HG02763 (cell line): ENCODE measurements around the gene TRIM43B.
"Not testable (repeated sequence)": the region's sequence is repeated elsewhere in the genome, so short reads cannot be mapped to it uniquely, and the experiment has no call there.

ENCODE experiments used
- ATAC-seq: cut with Tn5 transposase; IDR thresholded peaks from one replicate; pipeline ENCODE4 v1.9.1; 2021; ENCODE audit warnings: mild to moderate bottlenecking, moderate library complexity; ENCODE audit not compliant: unreplicated experiment

Gene TRIM43B

DNA sequence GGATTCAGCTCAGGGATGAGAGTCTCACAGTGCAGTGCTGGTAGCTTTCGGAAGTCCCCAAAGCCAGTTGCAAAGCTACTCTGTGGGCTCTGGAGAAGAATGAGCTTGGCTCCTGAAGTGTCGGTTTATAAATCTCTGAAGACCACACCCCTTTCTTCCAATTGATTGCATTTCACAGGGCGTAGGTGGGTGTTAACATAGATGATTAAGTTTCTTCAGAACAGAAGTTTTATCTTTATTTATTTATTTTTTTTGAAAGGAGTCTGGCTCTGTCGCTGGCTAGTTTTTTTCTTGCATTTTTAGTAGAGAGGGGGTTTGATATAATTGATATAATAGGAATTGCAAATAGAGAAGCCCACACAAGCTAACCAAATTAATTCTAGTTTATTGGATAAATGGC, at the start of gene TRIM43B:
Gene TRIM43B, minus strand, starts transcription at position 101 of the 400 bp plus-strand sequence. CDS start 2,040 bp downstream, outside the sequence.
- not testable (repeated sequence) for ATAC-seq

DNA sequence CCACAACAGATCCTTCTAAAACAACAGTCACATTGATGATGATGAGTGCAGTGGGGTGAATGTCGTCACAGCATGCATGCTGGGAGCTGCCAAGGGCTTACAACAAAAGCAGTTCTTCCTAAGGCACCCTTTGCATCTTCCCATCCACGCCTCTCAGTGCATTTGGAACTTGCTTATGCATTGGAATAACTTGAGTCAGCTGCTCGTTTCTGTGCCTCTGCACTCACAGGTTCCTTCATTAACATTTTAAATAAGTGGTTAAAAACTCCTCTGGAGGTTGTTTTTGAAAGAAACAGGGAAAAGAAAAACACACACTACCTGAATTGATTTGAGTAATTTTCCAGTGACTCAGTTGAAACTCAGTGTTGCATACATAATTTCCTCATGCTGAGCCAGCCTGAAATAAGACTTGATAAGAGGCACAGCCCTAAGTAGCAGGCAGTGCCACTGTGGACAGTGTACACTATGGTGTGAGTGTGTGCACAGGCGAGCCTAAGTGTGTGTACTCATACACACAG, 46.8 kb upstream of the TRIM43B start:
- ATAC-seq: peak; percentile 3

DNA sequence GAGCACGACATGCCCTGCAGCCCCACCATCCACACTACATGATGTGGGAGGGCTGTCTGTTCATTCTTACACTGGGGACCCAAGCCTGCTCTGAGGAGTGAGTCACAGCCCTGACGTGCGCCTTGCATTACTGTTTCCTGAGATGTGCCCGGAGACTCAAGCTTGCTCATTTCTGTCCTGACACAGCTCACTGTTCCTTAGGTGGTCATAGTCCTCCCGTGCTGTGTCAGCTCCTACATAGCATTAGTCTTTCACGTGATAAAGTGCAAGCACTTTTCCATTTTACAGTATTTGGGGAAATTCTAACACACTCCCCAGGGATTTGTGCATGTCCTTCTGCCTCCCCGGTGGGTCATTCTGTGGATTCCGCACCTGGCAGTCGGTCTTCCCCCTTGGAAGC, 46.2 kb upstream of the TRIM43B start:
- peak; percentile 63 for ATAC-seq

GRCh38 chr2:95526360-95527341, 42.1 kb upstream of the TRIM43B start:
- ATAC-seq: peak; percentile 49

- ATAC-seq: no peak
Observed at GRCh38 chr2:95525294-95526035, 40.9 kb upstream of the TRIM43B start.

GRCh38 chr2:95524195-95524594, 39.6 kb upstream of the TRIM43B start:
- no peak for ATAC-seq

GRCh38 chr2:95514718-95515117, 30.2 kb upstream of the TRIM43B start:
- no peak for ATAC-seq

DNA sequence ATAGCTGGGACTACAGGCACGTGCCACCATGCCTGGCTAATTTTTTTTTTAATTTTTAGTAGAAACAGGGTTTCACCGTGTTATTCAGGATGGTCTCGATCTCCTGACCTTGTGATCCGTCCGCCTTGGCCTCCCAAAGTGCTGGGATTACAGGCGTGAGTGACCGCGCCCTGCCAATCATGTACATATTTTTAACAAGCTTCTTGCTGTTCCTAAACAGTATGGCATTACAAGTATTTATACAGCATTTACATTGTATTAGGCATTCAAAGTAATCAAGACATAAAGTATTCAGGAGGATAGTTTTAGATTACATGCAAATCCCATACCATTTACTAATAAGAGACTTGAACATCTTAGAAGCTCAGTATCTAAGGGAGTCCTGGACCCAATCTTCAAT, 29.7 kb upstream of the TRIM43B start:
- ATAC-seq: not testable (repeated sequence)

DNA sequence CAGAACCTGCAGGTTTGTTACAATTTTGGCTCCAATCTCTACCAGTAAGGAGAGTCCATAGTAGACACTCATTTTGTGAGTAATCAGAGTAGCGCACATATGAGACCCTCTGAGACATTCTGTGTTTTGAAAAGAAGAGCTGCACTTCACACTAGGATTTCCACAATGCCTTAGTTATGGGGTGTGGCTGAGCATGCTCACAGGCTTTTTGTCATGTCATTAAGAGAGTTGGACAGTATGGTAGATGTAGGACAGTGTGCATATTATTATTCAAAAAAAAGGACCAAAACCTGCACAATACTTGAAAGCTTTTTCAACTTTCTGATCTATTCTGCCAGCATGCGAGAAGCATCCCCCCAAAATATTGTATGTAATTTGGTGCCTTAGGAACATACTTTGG, 24.9 kb upstream of the TRIM43B start:
- no peak for ATAC-seq

- ATAC-seq: no peak
Observed at GRCh38 chr2:95505222-95505621, 20.7 kb upstream of the TRIM43B start.

- no peak for ATAC-seq
Observed at GRCh38 chr2:95500854-95501253, 16.3 kb upstream of the TRIM43B start.

DNA sequence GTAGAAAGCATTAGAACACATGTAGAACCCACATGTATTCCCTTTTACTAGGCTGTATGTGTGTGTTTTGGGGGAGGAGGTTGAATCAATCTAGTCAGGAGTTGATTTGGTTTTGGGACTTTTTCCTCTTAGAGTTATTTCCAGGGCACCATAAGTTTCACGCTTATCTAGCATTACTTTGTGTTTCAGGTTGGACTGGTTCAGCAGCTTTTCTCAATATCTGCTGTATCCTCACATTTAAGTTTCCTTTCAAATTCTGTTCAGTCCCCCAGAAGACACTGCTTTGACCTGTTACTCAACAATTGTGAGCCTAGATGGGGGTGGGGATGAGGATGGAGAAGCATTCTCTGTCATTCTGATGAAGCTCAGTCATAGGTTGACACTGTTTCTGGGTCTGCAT, 7.5 kb upstream of the TRIM43B start:
- ATAC-seq: not testable (repeated sequence)

- ATAC-seq: not testable (repeated sequence)
Observed at GRCh38 chr2:95475025-95475424, 9.5 kb downstream of the TRIM43B start.

GRCh38 chr2:95467984-95468383, 16.6 kb downstream of the TRIM43B start:
- ATAC-seq: not testable (repeated sequence)

- ATAC-seq: not testable (repeated sequence)
Observed at GRCh38 chr2:95466572-95466971, 18.0 kb downstream of the TRIM43B start.

- ATAC-seq: not testable (repeated sequence)
Observed at GRCh38 chr2:95463292-95463691, 21.3 kb downstream of the TRIM43B start.

- ATAC-seq: not testable (repeated sequence)
Observed at GRCh38 chr2:95445317-95445716, 39.2 kb downstream of the TRIM43B start.

DNA sequence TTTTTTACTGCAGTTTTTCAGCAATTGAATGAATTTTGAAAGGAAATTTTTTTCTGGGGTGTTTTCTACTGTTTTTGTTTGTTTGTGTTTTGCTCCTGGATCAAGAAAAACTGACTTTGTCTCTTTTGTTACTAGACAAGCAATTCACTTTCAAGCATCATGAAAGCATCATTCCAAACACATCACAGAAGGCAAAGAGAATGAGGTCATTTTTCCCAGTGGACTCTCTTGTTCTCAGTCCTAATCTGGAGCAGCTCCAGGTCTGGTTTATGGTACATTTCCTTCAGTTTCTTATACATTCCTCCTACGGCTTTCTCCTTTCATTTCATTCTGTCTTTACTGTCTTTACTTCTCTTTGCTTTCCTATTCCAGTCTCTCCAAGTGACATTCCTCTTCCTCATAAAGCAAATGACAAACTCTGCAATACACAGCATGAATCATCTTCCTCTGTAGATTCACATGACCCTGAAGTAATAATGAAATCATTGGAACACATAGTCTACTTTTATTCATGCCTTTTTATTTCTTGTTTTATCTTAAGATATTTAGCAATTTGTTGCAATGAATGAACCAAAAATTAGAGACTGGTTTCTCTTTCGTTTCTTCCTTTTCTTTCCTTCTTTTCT, 42.0 kb downstream of the TRIM43B start:
- ATAC-seq: not testable (repeated sequence)

GRCh38 chr2:95435872-95436209, 48.7 kb downstream of the TRIM43B start:
- not testable (repeated sequence) for ATAC-seq

DNA sequence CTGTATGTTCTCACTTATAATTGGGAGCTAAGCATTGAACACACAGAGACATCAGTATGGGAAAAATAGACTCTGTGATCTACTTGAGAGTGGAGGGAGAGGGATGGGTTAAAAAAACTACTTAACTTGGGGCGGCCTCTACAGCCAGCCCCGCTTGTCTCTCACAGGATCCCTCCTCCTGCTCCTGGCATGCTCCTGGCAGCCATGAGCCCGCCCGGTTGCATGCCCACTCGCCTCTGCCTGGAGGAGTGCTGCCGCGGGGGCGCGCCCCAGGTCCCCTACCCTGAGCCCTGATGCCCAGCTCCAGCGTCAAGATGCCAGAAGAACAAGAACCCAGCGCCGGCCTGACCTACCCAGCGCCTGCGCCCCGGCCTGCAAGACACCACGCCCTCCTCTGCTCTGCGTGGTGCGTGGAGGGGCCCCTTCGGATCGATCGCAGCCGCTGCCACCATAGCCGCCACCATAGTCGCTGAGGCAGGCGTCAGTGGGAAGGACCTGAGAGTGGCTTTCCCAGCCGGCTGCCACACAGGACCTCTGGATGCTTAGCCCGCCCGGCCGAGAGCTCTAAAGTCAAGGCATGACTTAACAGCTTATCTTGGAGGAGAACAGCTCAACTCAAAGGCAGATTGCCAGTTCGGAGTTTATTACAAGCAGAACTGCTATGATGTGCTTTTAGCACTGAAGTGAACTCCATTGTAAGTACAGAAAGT, 49.2 kb downstream of the TRIM43B start:
- ATAC-seq: not testable (repeated sequence)
